HG03354 (cell line): ENCODE results near the gene FGFR1OP2.
"Not testable (repeated sequence)": the region's sequence is repeated elsewhere in the genome, so short reads cannot be mapped to it uniquely, and the experiment has no call there.

Source experiments
- ATAC-seq: cut with Tn5 transposase; IDR thresholded peaks from one replicate; pipeline ENCODE4 v1.9.1; 2021; ENCODE audit warnings: mild to moderate bottlenecking; ENCODE audit not compliant: unreplicated experiment, poor library complexity, severe bottlenecking

FGFR1OP2 gene

DNA sequence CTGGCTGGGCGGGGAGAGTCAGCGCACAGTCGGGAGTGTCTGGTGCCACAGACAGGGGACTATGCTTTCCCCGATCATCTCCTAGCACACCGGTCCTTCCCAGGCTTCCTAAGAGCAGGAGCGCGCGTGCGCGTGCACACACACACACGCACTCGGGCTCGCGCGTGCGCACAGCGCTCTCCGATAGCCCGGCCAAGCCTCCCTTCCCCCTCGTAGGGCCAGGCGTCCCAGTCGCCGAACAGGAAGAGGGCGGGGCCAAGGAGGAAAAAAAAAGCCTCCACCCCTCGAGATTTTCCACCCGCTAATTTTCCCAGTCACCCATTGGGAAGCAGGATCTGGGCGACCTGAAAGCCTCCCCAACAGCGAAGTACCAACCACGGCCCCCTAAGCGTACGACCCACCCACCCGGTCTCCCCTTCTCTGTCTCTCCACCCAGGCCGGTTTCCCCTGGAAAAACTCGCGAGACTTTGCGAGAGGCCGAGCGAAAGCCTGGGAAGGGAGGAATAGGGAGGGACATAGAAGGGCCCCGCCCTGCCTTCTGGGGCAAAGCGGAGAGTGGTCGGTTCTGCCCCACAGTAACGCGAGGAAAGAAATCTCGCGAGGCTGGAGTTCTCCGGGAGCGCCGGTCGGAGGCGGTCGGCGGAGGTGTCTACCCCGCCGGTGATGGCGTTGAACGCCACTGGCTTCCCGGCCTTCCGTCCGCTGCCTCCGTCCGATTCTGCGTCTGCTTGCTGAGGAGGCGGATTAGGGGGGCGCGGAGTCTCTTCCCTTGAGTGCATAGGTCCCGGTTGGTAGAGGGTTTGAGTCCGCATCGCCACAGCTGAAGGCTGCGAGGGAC lies at the start of gene FGFR1OP2, which contains the start of gene INTS13:
Gene FGFR1OP2 (plus strand): TSS at position 608 of the 838 bp plus-strand sequence. CDS start 15,689 bp downstream, outside the sequence.
Gene INTS13 (minus strand): TSS at position 119 of the 838 bp plus-strand sequence. CDS start 1,178 bp downstream, outside the sequence.
- peak; percentile 87 for ATAC-seq

DNA sequence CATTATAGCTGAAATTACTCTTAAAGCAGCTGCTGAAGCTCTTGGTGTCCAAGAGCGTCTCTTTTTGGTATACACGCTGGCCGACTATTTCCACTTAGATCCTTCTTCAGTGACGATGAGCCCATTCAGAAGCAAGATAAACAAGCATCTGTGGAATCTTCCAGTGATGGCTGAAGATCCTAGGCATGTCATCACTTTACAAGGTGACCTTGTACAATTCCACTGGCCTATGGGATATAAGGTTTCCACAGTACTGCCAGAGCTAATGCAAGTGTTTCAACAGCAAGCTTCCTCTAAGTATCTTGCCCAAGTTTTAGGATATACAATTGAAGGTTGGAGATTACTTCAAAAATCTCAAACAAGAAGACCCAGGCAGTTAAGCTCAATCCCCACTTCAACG lies 47.5 kb upstream of the FGFR1OP2 start:
- ATAC-seq: no peak

DNA sequence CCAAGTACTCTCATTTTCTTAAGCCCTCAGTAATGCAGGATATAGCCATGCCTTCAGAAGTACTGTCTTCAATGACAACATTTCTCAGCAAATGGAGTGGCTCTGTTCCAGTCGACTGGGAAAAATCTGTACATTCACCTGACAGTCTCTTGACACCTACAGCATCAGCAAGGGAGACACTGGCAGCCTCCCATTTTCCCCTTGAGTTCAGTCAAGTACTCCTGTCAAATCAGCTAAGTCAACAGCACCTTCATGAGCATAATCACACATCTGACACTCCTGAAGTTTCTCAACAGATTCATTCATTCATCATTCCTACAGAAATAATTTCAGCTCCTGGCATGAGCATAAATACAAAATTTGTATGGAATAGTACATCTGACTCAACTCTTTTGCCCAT lies 46.6 kb upstream of the FGFR1OP2 start:
- ATAC-seq: no peak

DNA sequence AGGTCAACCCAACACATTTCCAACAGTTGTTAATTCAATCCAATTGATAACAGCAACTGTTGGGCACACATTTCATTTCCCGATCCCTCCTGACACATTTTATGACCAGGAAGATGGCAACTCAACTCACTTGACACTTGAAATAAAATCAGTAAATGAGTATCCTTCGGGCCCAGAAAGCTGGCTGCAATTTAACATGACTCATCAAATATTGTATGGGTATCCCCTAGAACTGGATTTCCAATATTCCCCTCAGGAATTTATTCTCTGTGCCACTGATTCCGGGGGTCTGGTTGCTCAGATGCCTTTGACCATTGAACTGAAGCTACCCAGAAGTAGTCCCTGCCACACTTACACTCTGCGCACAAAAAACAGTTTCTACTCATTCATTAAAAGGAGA lies 42.6 kb upstream of the FGFR1OP2 start:
- ATAC-seq: no peak

- ATAC-seq: no peak
These were observed 41.4 kb upstream of the FGFR1OP2 start for GRCh38 chr12:26896913-26897312.

DNA sequence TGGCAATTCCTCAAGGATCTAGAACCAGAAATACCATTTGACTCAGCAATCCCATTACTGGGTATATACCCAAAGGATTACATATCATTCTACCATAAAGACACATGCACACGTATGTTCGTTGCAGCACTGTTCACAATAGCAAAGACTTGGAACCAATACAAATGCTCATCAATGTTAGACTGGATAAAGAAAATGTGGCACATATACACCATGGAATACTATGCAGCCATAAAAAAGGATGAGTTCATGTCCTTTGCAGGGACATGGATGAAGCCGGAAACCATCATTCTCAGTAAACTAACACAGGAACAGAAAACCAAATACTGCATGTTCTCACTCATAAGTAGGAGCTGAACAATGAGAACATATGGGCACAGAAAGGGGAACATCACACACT lies 34.9 kb upstream of the FGFR1OP2 start:
- not testable (repeated sequence) for ATAC-seq

- ATAC-seq: no peak
These were observed 32.2 kb upstream of the FGFR1OP2 start for GRCh38 chr12:26906024-26906423.

GRCh38 chr12:26906704-26907103 lies 31.6 kb upstream of the FGFR1OP2 start:
- ATAC-seq: no peak

DNA sequence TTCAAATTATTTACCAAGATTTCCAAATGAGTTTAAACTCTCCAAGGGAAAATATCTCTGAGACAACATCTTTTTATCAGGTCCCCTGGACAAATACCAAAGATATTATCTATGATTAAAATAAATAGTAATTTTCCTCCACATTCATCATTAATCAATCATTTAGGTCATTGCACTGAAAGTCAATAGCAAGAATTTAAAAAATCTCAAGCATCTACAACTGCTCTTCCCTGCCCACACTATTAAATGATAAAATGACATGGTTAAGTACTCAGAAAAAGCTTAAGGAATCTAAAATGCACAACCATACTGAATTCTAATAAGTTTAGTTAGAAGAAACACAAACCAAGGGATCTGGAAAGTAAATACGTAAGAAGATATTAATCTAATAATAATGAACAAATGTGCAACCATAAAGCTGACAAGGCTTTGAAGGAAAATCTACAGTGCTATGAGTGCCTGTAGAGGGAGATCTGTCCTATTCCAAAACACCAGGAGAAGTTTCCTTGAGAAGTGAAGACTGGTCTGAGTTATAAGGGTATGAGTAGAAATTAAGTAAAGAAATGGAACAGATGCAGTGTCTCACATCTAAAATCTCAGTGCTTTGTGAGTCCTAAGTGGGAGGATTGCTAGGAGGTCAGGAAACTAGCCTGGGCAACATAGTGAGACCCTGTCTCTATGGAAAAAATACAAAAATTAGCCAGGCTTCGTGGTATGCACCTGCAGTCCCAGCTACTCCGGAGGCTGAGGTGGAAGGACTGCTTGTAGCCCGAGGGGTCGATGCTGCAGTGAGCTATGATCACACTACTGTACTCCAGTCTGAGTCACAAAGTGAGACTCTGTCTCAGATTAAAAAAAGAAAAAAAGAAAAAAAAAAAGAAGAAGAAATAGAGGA lies 19.7 kb upstream of the FGFR1OP2 start:
- ATAC-seq: no peak

- no peak for ATAC-seq
These were observed 19.1 kb upstream of the FGFR1OP2 start for GRCh38 chr12:26919216-26919555.

DNA sequence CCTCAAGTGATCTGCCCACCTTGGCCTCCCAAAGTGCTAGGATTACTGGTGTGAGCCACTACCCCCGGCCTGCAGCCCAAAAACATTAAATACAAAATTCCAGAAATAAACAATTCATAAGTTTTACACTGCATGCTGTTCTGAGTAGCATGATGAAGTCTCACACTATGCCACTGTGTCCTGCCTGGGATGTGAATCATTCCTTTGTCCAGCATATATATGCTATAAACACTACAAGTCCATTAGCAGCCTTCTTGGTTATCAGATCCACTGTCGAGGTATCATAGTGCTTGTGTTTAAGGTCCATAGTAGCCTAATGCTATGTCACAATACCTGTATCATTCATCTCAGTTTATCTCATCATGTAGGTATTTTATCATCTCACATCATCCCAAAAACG lies 16.4 kb upstream of the FGFR1OP2 start:
- ATAC-seq: no peak

DNA sequence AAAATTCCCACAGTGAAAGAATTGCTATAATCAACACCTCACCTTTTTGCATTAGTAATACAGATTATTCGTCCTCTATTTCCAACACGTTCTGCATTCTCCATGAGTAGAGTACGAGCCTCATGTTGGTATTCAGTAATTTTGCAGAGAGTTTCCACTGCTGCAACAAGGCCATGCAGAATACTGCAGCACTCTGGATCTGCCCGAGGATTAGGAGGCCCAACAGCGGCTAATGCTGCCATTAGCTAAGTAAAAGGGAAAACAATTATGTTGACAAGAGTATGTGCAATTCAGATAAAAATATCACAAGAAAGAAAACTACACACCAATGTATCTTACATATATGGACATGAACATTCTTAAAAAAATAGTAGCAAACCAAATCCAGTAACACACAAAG lies 9.6 kb upstream of the FGFR1OP2 start:
- ATAC-seq: no peak

GRCh38 chr12:26929590-26929989 lies 8.7 kb upstream of the FGFR1OP2 start:
- ATAC-seq: no peak

DNA sequence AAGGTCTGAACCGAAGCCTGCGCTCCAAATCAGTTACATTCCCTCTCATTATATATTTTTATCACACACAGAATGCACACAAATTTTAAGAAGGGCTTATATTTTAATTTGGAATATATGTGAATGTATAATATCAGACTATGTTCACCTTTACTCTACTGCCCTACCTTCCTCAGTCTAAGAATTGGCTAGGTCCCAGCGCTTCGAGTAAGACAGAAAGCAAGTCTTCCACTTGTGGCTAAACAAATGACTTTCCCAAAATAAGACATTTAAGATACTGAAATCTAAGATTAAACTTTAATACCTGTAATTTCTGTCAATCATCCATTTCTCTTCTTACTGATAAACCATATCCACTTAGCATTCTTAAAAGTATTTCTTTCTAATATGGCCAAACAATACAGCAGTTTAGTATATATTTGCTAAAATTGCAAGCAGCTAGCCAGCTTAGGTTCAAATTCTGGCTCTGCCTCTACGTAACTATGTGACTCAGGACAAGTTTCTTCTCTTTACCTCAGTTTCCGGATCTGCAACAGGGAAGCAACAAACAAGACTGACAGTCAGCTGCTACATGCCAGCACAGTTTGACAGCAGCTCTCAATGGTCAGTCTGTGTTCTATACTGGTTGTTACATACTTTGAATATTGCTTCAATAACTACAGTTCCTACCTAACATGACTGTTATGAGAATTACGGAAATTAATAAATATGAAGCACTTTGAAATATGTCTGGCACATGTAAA lies 2.5 kb upstream of the FGFR1OP2 start:
- no peak for ATAC-seq

- ATAC-seq: no peak
These were observed 1.5 kb upstream of the FGFR1OP2 start for GRCh38 chr12:26936559-26937442.

- ATAC-seq: no peak
These were observed 817 bp upstream of the FGFR1OP2 start for GRCh38 chr12:26937443-26937862.

DNA sequence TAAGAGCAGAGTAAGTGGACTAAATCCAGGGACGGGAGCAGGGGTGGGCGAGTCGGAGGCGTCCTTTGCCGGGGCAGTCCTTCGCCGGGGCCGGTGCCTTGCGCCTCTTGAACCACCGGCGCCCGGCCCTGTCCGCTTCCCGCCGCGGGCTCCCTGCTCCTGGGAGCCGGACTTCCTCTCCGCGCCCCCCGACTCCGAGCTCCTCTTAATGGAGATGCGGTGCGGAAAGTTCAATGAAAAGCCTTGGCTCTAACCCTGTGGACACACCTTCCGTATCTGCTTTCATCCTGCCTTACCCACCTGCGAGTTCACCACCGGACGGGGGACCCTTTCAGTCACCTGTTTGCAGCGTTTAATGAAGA lies 412 bp downstream of the FGFR1OP2 start:
- ATAC-seq: peak; percentile 20

- no peak for ATAC-seq
These were observed 1.0 kb downstream of the FGFR1OP2 start for GRCh38 chr12:26939192-26939832.

DNA sequence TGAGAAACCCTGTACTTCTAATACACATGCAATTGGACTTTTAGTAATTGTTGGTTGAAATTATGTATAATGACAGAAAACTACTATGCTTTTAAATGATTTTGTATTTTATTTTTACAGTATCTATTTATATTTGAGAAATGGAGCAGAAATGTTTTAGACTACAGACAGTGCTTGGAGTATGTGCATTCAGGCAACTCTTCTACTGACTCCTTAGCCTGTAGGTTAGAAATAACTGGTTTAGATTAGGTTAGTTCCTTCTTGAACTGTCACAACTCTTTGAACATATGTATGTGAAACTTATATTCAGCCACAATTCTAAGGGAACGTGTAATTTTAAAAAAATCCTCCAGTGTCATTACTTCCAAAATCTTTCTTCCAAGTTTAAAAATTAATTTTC lies 1.7 kb downstream of the FGFR1OP2 start:
- ATAC-seq: no peak
